AG04450 (cell line): ENCODE results near the gene SP4. TPM values are rescaled to one million over a fixed set of nuclear protein-coding genes. Genes with fewer than 3 reads are reported as not detected.

Experiments
- CTCF ChIA-PET: fragments of 300-600, 350-600 bp; formaldehyde crosslinking; extraction: SDS; loops from one replicate; lab custom pipeline; 2022; ENCODE audit warnings: antibody characterized with exemption, inconsistent platforms; lab: Charles Lee
- POLR2A ChIA-PET: fragments of 350-600 bp; formaldehyde crosslinking; extraction: SDS; loops from one replicate; lab custom pipeline; 2021; ENCODE audit warnings: antibody characterized with exemption, inconsistent platforms; lab: Yijun Ruan, JAX
- DNase-seq: peaks from one replicate; pipeline ENCODE4 v3.0.0-alpha.2; 2011; ENCODE audit warnings: low read depth, low spot score
- H3K27ac ChIP-seq: one replicate; pipeline ENCODE4 v1.5.1; 2012; ENCODE audit warnings: low read depth, low read length, control low read depth
- H3K27me3 ChIP-seq: one replicate; pipeline ENCODE4 v1.6.0; 2012; ENCODE audit warnings: low read length; ENCODE audit not compliant: control insufficient read depth, insufficient read depth
- H3K4me3 ChIP-seq: 2 replicates; pipeline ENCODE4 v1.5.1; 2011; ENCODE audit warnings: mild to moderate bottlenecking, low read depth, low read length, control low read depth
- H3K9me3 ChIP-seq: 2 replicates; pipeline ENCODE4 v1.5.1; 2012; ENCODE audit warnings: low read length; ENCODE audit not compliant: control insufficient read depth, insufficient read depth
- polyA plus RNA-seq: library from polyadenylated mRNA; depleted of rRNA; stranded (reverse); fragments of >200 nt; gene quantifications from 2 replicates; pipeline ENCODE4 v1.2.3, GENCODE V29; 2011
- TF ChIP-seq, protein P1 (sequence below): IDR thresholded peaks from 2 replicates; pipeline ENCODE4 v1.5.1; 2011; ENCODE audit warnings: low read depth, low read length, control low read depth, inconsistent platforms

SP4 gene
- polyA plus RNA-seq, 1 experiment: 2.3 TPM

GRCh38 chr7:21469894-21470293 lies 42.0 kb downstream of the SP4 start:
- ChIA-PET CTCF (interaction anchor here (0.5 to 0.6 kb wide), 2 partner anchors 208 to 983 kb away, joined by 3 to 4 read pairs; no protein-coding TSS in a partner anchor), POLR2A (no interaction called here)
- Histone ChIP-seq H3K27me3 (no peaks in the 10 kb centered on the region), H3K27ac (no peak overlapping the region), H3K4me3 (no peak overlapping the region), H3K9me3 (no peaks in the 10 kb centered on the region)
- TF ChIP-seq, protein P1, sequence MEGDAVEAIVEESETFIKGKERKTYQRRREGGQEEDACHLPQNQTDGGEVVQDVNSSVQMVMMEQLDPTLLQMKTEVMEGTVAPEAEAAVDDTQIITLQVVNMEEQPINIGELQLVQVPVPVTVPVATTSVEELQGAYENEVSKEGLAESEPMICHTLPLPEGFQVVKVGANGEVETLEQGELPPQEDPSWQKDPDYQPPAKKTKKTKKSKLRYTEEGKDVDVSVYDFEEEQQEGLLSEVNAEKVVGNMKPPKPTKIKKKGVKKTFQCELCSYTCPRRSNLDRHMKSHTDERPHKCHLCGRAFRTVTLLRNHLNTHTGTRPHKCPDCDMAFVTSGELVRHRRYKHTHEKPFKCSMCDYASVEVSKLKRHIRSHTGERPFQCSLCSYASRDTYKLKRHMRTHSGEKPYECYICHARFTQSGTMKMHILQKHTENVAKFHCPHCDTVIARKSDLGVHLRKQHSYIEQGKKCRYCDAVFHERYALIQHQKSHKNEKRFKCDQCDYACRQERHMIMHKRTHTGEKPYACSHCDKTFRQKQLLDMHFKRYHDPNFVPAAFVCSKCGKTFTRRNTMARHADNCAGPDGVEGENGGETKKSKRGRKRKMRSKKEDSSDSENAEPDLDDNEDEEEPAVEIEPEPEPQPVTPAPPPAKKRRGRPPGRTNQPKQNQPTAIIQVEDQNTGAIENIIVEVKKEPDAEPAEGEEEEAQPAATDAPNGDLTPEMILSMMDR: no peak
- DNase-seq: no peak

DNA sequence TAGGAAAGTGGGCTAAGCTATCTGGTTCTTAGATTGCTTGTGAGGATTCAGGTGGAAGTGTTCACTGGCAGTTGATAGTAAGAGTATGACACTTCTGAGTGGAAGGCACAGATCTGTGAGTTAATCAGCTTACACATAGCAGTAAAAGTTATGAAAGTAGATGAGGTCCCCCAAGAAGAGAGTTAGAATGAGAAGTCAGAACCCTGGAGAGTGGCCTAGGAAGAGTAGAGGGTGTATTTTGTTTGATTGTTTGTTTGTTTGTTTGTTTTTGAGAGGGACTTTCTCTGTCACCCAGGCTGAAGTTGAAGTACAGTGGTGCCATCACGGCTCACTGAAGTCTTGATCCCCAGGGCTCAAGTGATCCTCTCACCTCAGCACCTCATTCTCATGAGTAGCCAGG lies 44.1 kb downstream of the SP4 start:
- ChIA-PET CTCF (no interaction called here), POLR2A (no interaction called here)
- no peak overlapping the region for H3K27ac ChIP-seq
- H3K9me3 ChIP-seq: no peaks in the 10 kb centered on the region
- TF ChIP-seq, protein P1: no peak
- no peak for DNase-seq
- no peak overlapping the region for H3K4me3 ChIP-seq
- H3K27me3 ChIP-seq: no peaks in the 10 kb centered on the region

- CTCF ChIA-PET: no interaction called here
- POLR2A ChIA-PET: no interaction called here
Observed at GRCh38 chr7:21476429-21476828, 48.5 kb downstream of the SP4 start.

DNA sequence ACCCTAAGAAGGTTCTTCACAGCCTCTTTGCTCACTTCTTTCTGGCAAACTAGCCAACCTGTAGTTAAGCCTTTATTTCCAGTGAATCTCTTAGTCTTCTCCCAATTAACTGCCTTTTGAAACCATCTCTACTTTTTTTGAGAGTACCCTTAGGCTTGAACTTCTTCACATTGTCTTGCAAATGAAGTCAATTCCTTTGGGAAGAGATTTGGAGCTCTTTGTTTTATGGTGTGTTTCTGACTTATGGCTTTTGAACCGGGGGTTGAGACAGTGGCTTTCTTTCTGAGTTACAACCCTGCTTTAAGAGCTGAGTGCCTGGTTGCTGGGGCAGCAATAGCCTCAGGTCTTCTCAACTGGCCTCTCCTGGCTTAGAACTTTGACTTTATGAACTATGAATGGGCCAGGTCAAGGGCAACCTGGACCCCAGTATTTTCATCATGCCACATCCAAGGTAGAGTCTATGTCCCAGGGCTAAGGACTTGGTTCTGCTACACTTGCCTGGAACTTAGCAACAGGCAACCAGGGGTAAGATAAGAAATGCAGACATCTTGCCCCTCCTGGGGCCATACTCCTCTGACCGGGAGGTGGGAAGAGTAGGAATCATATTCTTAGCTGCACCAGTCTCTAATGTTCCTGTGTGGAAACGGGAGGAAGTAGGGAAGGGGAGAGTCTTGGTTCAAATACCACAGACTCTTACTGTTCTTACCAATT lies 53.0 kb downstream of the SP4 start:
- POLR2A ChIA-PET: no interaction called here

More at GRCh38 chr7:21476429-21476828, 48.5 kb downstream of the SP4 start:
- TF ChIP-seq, protein P1: no peak
- H3K27me3 ChIP-seq: no peaks in the 10 kb centered on the region
- no peak for DNase-seq
- H3K4me3 ChIP-seq: no peak overlapping the region
- no peak overlapping the region for H3K27ac ChIP-seq
- no peaks in the 10 kb centered on the region for H3K9me3 ChIP-seq

DNA sequence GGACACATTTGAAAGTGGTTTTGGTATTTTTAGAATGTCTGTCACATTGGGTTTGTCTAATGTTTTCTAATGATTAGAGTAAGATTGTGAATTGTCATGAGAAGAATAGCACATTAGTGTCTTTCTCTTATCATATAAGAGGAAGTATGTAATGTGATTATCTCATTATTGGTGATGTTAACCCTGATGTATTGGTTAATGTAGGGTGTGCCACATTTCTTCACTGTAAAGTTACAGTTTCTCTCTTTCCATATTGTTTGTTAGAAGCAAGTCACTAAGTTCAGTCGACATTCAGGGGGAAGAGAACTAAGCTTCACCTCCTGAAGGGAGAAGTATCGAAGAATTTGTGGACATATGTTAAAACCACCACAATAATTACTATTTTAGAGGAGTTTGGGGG lies 58.6 kb downstream of the SP4 start:
- H3K4me3 ChIP-seq: no peak overlapping the region
- no peak for DNase-seq
- ChIA-PET CTCF (no interaction called here), POLR2A (no interaction called here)
- TF ChIP-seq, protein P1: no peak
- no peaks in the 10 kb centered on the region for H3K27me3 ChIP-seq
- no peak overlapping the region for H3K27ac ChIP-seq
- no peaks in the 10 kb centered on the region for H3K9me3 ChIP-seq

More for the DNA sequence above, 53.0 kb downstream of the SP4 start:
- Histone ChIP-seq H3K4me3 (no peak overlapping the region), H3K9me3 (no peaks in the 10 kb centered on the region), H3K27me3 (no peaks in the 10 kb centered on the region), H3K27ac (no peak overlapping the region)
- CTCF ChIA-PET: no interaction called here
- TF ChIP-seq, protein P1: no peak
- DNase-seq: no peak
